Measurements from ENCODE around the gene TAB2. TPM values are rescaled to one million over a fixed set of nuclear protein-coding genes. Genes with fewer than 3 reads are reported as not detected.

Gene TAB2
- total RNA-seq, 1 experiment from 2014 or later: 55.6 TPM

GRCh38 chr6:149446791-149447376 is 129.4 kb downstream of the TAB2 start (continued):
- no peak for TF ChIP-seq ETV6 (CRISPR knock-in tag; IDR thresholded peaks at IDR 0.05)
- TF ChIP-seq ZNF138 (CRISPR knock-in tag; conservative IDR thresholded peaks at IDR 0.05): no peak
- TF ChIP-seq ARID4B (CRISPR knock-in tag; IDR thresholded peaks at IDR 0.05; ENCODE audit: borderline replicate concordance): no peak
- no peak for TF ChIP-seq ZNF512 (CRISPR knock-in tag; IDR thresholded peaks at IDR 0.05; ENCODE audit: borderline replicate concordance)
- TF ChIP-seq ZNF396 (CRISPR knock-in tag; IDR thresholded peaks at IDR 0.05; ENCODE audit: borderline replicate concordance): no peak

- ChIA-PET CTCF (interaction anchor here (0.8 kb wide), 1 partner anchor 17 kb away, joined by 3 read pairs; no protein-coding TSS in a partner anchor), POLR2A (no interaction called here)
- no peak overlapping the region for H3K4me3 Mint-ChIP-seq
- H3K9me3 Mint-ChIP-seq: peaks cover 3% of the 10 kb centered on the region; the same call in 1 of the 2 replicates
- H3K27ac Mint-ChIP-seq: no peak overlapping the region
- H3K36me3 Mint-ChIP-seq: no peaks in the 10 kb centered on the region
- H3K27me3 Mint-ChIP-seq (ENCODE audit: low read depth): peaks cover 47% of the 10 kb centered on the region
- DNase-seq (ENCODE audit: low spot score) (no peak), ATAC-seq (no peak)
- H3K4me1 Mint-ChIP-seq: no peaks in the 10 kb centered on the region
- TF ChIP-seq USF2 (CRISPR knock-in tag; IDR thresholded peaks at IDR 0.05) (no peak), E2F1 (CRISPR knock-in tag; IDR thresholded peaks at IDR 0.05) (no peak), MXD4 (CRISPR knock-in tag; IDR thresholded peaks at IDR 0.05; ENCODE audit: borderline replicate concordance) (no peak), CTCF (IDR thresholded peaks at IDR 0.05) (no peak), JAZF1 (CRISPR knock-in tag; IDR thresholded peaks at IDR 0.05) (no peak), NFATC4 (CRISPR knock-in tag; IDR thresholded peaks at IDR 0.05) (no peak), FOXP1 (CRISPR knock-in tag; IDR thresholded peaks at IDR 0.05; ENCODE audit: borderline replicate concordance) (no peak), RORB (CRISPR knock-in tag; IDR thresholded peaks at IDR 0.05) (no peak), PRDM15 (CRISPR knock-in tag; IDR thresholded peaks at IDR 0.05) (no peak), ZNF396 (CRISPR knock-in tag; IDR thresholded peaks at IDR 0.05; ENCODE audit: borderline replicate concordance) (no peak), SMAD4 (CRISPR knock-in tag; IDR thresholded peaks at IDR 0.05) (no peak), CREM (CRISPR knock-in tag; IDR thresholded peaks at IDR 0.05) (no peak), ERG (CRISPR knock-in tag; IDR thresholded peaks at IDR 0.05) (no peak), IRF1 (CRISPR knock-in tag; IDR thresholded peaks at IDR 0.05) (no peak)
These were observed 131.4 kb downstream of the TAB2 start for GRCh38 chr6:149448821-149449453.

Measured in WTC11 (cell line).